GM18502 (cell line): ENCODE data around the gene WBP1.
"Not testable (repeated sequence)": the region's sequence is repeated elsewhere in the genome, so short reads cannot be mapped to it uniquely, and the experiment has no call there.

Experiments used
- ATAC-seq: cut with Tn5 transposase; IDR thresholded peaks from one replicate; pipeline ENCODE4 v1.9.1; 2021; ENCODE audit warnings: mild to moderate bottlenecking; ENCODE audit not compliant: unreplicated experiment, poor library complexity

The WBP1 gene

DNA sequence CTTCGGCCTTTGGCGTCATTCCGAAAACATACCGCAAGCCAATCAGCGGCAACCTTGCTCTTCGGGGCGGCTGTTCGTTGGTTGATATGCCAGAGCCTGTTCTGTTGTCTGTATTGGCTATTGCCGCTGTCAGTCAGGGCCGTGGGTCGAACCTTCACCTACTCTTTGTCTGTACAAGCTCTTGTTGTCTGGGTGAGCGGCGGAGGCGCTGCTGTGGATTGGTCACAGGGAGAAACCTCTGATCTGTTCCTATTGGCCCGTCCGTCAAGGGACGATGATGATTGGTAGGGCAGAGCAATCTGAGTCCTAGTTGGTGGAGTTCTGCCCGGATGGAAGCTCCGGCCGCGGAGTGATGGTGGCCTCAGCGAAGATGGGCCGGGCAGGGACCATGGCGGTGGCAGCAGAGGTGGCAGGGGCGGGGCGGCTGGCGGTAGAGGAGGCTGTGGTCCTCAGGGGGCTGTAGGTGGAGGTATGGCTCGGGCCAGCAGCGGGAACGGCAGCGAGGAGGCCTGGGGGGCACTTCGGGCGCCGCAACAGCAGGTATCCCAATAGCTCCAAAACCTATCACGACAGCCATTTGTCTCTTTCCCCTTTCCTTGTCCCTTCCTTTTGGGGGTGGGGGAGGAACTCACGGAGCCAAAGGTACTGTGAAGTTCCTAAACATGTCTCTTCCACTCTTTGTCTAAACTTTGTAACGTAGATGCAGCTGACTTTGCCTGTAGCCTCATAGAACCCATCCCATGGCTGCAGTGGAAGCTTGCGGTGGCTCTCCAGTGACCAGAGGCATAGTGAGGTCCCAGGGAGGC lies at the start of gene WBP1:
Gene WBP1 (plus strand): TSS at position 307 of the 806 bp plus-strand sequence. CDS start 165 bp downstream, at position 472.
- ATAC-seq = peak; percentile 82

DNA sequence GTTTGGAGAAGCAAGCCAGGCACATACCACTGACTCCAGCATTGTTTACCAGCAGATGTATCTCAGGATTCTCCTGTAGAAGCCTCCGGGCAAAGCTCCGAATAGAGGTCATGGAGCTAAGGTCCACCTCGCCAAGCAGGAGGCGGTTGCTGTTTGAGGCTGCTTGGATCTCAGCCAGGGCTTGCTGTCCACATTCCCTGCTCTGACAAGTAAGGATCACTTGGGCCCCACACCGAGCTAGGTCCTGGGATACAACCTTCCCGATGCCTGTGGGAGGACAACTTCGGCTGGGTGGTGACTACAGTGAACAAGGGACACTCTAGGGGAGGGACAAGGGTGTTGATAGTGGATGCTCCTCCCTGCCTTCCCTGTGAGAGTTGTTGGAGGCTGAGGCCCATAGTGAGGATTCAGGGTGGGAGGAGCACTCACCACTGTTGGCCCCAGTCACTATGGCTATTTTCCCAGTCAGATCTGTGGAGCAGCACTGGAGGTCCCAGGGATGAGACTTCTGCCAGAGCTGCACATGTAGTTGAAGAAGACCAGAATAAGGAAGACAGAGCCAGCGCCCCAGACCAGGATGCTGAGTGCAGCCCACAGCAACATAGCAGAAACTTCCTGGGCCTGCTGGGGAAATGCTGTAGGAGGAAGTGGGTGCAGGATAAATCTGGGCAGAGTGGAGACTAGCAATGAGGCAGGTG lies 45.1 kb upstream of the WBP1 start:
- ATAC-seq = no peak

DNA sequence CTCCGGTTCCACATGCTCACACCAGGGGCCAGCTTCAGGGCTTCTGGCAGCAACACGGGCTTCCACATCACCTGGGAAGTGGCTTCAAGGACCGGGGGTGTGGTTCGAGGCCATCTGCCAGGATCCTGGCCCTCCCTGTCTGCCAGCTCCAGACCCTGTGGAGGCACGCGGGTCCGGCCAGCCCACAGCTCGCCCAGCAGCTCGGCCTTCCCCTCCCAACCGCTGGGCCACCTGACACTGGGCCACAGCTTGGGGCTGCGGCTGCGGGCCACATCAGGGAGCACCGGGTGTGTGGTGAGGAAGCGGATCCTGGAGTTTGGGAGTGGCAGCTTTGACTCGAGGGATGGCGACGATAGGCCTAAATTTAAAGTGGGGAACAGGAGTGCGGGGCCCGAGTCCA lies 43.8 kb upstream of the WBP1 start:
- no peak for ATAC-seq

- no peak for ATAC-seq
These were observed 43.1 kb upstream of the WBP1 start for GRCh38 chr2:74414881-74415761.

GRCh38 chr2:74415762-74416395 lies 42.4 kb upstream of the WBP1 start:
- no peak for ATAC-seq

GRCh38 chr2:74416778-74417177 lies 41.5 kb upstream of the WBP1 start:
- ATAC-seq = no peak

GRCh38 chr2:74417197-74417596 lies 41.0 kb upstream of the WBP1 start:
- ATAC-seq = no peak

GRCh38 chr2:74417763-74418162 lies 40.5 kb upstream of the WBP1 start:
- ATAC-seq = no peak

- no peak for ATAC-seq
These were observed 39.9 kb upstream of the WBP1 start for GRCh38 chr2:74418312-74418711.

GRCh38 chr2:74419345-74419744 lies 38.9 kb upstream of the WBP1 start:
- no peak for ATAC-seq

DNA sequence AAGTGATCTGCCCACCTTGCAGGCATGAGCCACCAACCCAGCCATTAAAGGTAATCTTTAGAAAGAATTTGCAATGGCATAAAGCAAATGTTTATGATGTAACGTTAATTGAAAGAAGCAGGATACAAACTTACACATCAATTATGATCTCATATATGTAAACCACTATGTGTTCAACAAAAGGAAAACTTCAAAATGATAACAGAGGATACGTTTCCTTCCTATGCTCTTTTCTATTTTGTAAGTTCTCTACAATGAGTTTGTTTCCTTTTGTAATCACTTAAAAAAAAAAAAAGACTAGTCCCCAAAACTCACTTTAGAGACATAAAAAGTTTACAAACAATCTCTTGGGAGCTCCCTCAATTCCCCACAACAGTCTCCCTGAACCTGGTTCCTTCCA lies 38.2 kb upstream of the WBP1 start:
- ATAC-seq = no peak

GRCh38 chr2:74420443-74421103 lies 37.7 kb upstream of the WBP1 start:
- ATAC-seq = not testable (repeated sequence)

- peak; percentile 95 for ATAC-seq
These were observed 36.9 kb upstream of the WBP1 start, which contains the start of the genes C2orf81 and WDR54 for GRCh38 chr2:74421221-74421870. Gene C2orf81 (minus strand): TSS chr2:74421619. CDS start chr2:74421560, 59 bp downstream. Gene WDR54 (plus strand): TSS chr2:74421730. CDS start chr2:74422154, 424 bp downstream.

- ATAC-seq = no peak
These were observed 34.8 kb upstream of the WBP1 start for GRCh38 chr2:74423231-74424095.

DNA sequence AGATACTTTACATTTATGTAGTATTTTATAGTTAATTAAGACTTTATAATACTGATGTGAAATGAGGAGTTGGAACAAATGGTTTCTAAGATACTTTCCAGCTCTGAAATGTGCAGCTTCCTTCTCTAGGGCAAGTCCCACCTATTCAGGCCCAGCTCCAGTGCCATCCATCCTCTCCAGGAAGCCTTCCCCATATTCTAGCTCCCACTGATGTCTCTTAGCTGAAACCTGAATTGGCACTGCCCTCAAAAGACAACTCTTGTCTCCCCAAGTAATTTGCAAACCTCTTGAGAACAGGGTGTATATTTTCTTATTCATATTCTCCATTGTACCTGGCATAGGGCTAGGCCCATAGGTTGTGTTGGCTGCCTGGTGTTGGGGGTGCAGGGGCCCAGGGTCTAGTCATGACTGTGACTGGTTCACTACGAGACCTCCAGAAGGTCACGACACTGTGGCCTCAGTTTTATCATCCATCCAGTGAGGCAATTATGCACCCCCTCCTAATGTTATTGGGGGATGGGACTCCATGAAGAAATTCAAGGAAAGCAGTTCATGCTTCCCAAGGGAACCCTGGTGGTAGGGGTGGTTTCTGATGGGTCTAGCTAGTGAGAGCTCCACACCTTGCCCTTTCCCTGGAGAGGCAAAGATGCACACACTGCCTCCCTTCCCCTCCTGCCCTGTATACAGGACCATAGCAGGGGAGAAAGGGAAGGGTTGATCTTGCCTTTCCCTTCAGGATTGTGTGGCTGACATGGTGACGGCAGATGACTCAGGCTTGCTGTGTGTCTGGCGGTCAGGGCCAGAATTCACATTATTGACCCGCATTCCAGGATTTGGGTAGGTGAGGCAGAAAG lies 33.9 kb upstream of the WBP1 start:
- ATAC-seq = no peak

- no peak for ATAC-seq
These were observed 33.2 kb upstream of the WBP1 start for GRCh38 chr2:74424995-74425406.

- no peak for ATAC-seq
These were observed 32.7 kb upstream of the WBP1 start for GRCh38 chr2:74425523-74425922.
